Activated CD4-positive, alpha-beta memory T cell treated with anti-CD3 and anti-CD28 coated beads for 36 hours (primary cell): ENCODE measurements around the gene TGFBR2. TPM values are rescaled to one million over a fixed set of nuclear protein-coding genes. Genes with fewer than 3 reads are reported as not detected.

Experiments
- CTCF ChIA-PET: fragments of 350-600 bp; sonication (Branson Sonifier 250); formaldehyde crosslinking; loops from one replicate; lab custom pipeline; 2021; ENCODE audit warnings: antibody characterized with exemption, inconsistent platforms; lab: Charles Lee
- POLR2A ChIA-PET: fragments of 350-600 bp; sonication (Branson Sonifier 250); formaldehyde crosslinking; loops from one replicate; lab custom pipeline; 2021; ENCODE audit warnings: antibody characterized with exemption; lab: Charles Lee
- DNase-seq: peaks from one replicate; pipeline ENCODE4 v3.0.0-alpha.2; 2020
- H3K27ac Mint-ChIP-seq: one replicate; pipeline ENCODE4 v1.8.0; 2021; ENCODE audit warnings: mixed read lengths
- H3K27me3 Mint-ChIP-seq: one replicate; pipeline ENCODE4 v1.8.0; 2021; ENCODE audit warnings: mixed read lengths
- H3K36me3 Mint-ChIP-seq: one replicate; pipeline ENCODE4 v1.8.0; 2021; ENCODE audit warnings: mixed read lengths
- H3K4me1 Mint-ChIP-seq: one replicate; pipeline ENCODE4 v1.8.0; 2021; ENCODE audit warnings: low read depth, mixed read lengths
- H3K4me3 Mint-ChIP-seq: one replicate; pipeline ENCODE4 v1.8.0; 2021; ENCODE audit warnings: mild to moderate bottlenecking, mixed read lengths
- H3K9me3 Mint-ChIP-seq: one replicate; pipeline ENCODE4 v1.8.0; 2021; ENCODE audit warnings: mixed read lengths
- intact Hi-C: fragments of 100-400 bp; cut with micrococcal nuclease; formaldehyde crosslinking; loops from one replicate; pipeline ENCODE4 v1.15.1; 2023
- total RNA-seq, 2 experiments: library from RNA; stranded (reverse); gene quantifications; one replicate each; pipeline ENCODE4 v1.2.3, GENCODE V29; 2021

TGFBR2 gene
- total RNA-seq, 2 experiments from 2014 or later, result 36.8 to 37.0 TPM

DNA sequence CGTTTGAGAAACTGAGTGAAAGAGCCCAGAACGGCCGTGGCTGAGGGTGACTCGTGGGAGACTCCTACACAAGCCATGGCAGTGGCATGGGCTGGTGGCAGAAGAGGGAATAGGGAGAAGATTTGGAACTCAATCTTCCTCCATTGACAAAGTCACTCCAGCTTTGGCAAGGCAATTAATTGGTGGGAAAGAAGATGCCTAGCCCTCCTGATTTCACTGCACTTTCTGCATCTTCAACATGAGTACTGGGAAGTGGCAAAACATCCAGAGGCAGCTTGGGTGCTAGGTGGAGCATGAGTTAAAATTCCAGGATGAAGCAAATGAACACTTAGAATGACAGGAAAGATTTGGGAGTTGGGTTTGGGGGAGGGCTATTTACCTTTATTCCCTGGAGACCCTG, 1.4 kb upstream of the TGFBR2 start:
- Mint-ChIP-seq H3K9me3 (no peaks in the 10 kb centered on the region), H3K27ac (peak overlapping the region; percentile 84), H3K27me3 (no peaks in the 10 kb centered on the region), H3K4me1 (peaks cover 40% of the 10 kb centered on the region), H3K4me3 (peak overlapping the region; percentile 87), H3K36me3 (peaks cover 17% of the 10 kb centered on the region)
- CTCF ChIA-PET, result interaction anchor here (1.1 to 1.2 kb wide), 2 partner anchors 84 to 88 kb away, joined by 3 to 5 read pairs; no protein-coding TSS in a partner anchor
- POLR2A ChIA-PET, result interaction anchor here (1.4 kb wide), 1 partner anchor 72 kb away, joined by 4 read pairs; no protein-coding TSS in a partner anchor
- no peak for DNase-seq
- intact Hi-C loops, result loop anchor here (5.0 kb wide), 1 partner anchor 927 kb away; the partner anchor contains the start of gene STT3B

- no peak for DNase-seq
- peak overlapping the region; percentile 87 for H3K4me3 Mint-ChIP-seq
- peak overlapping the region; percentile 94 for H3K27ac Mint-ChIP-seq
- H3K9me3 Mint-ChIP-seq, result no peaks in the 10 kb centered on the region
- intact Hi-C loops, result loop anchor here (1.0 to 5.0 kb wide), 3 partner anchors 15 to 926 kb away; partner anchors contain the start of gene STT3B
- H3K36me3 Mint-ChIP-seq, result peaks cover 22% of the 10 kb centered on the region
- H3K27me3 Mint-ChIP-seq, result no peaks in the 10 kb centered on the region
- H3K4me1 Mint-ChIP-seq, result peaks cover 47% of the 10 kb centered on the region
- ChIA-PET CTCF (interaction anchor here (0.8 to 3.4 kb wide), 6 partner anchors 24 to 492 kb away, joined by 3 to 13 read pairs (median 7); no protein-coding TSS in a partner anchor), POLR2A (interaction anchor here (0.6 to 11.5 kb wide), 15 partner anchors 14 to 1266 kb away, joined by 3 to 182 read pairs (median 5); no protein-coding TSS in a partner anchor)
Observed at GRCh38 chr3:30605706-30606300, 598 bp upstream of the TGFBR2 start.

DNA sequence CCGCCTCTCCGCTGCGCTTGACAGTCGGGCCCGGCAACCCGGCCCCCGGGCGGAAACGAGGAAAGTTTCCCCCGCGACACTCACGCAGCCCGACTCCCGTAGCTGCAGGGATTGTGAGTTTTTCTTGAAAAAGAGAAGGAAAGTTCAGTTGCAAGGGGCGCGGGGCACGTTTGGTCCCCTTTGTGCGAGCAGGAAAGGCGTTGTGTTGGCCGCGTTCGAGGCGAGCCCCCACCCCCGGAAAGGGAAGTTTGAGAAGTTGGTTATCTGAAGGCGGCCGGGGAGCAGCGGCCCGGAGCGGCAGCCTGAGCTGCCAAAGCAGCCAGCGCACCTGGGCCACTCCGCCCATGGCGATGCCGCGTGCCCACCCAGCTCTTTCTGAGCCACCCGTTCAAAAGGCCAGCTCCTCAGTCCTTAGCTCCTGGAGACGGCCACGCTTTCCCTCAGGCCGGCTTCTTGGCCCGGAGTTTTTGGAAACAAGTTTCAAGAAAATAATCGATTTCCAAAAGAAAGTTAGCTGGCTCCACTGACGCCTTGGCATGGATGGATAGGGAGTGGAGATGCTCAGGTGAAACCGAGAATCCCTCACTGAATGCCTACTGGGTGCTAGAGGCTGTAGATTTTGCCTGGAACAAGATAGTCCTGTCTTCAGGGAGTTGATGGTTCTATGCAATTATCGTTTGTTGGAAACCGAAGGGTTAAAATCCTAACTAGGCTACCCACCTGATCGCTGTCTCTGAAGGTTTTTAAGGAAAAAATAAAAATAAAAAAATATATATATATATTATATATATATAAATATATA, 832 bp downstream of the TGFBR2 start:
- peaks cover 60% of the 10 kb centered on the region for H3K4me1 Mint-ChIP-seq
- peak; percentile 77 for DNase-seq
- H3K27me3 Mint-ChIP-seq, result no peaks in the 10 kb centered on the region
- H3K4me3 Mint-ChIP-seq, result peak overlapping the region; percentile 86
- H3K36me3 Mint-ChIP-seq, result peaks cover 27% of the 10 kb centered on the region
- H3K9me3 Mint-ChIP-seq, result no peaks in the 10 kb centered on the region
- ChIA-PET POLR2A (interaction anchor here (0.7 to 11.5 kb wide), 13 partner anchors 13 to 926 kb away, joined by 3 to 182 read pairs (median 9); no protein-coding TSS in a partner anchor), CTCF (interaction anchor here (0.8 to 3.4 kb wide), 7 partner anchors 12 to 494 kb away, joined by 3 to 13 read pairs (median 9); no protein-coding TSS in a partner anchor)
- intact Hi-C loops, result loop anchor here (2.0 to 5.0 kb wide), 2 partner anchors 14 to 925 kb away; partner anchors contain the start of gene STT3B
- H3K27ac Mint-ChIP-seq, result peak overlapping the region; percentile 96

DNA sequence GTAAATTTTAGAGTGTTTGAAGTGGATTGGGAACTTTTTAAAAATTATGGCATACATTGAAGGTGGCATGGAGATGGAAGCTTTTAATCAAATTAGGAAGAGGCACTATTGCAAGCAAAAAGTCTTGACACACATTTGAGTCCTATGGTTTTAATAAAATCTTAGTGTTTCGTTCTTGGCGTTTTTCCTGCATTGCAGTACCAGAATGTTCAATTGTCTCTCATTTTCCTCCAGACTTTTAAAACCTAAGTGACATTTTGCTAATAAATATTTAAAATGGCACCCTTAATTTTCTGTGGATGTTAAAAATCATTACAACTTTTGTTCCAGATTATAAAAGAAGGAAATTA, 2.2 kb downstream of the TGFBR2 start:
- Mint-ChIP-seq H3K27ac (peak overlapping the region; percentile 96), H3K36me3 (peaks cover 28% of the 10 kb centered on the region), H3K27me3 (no peaks in the 10 kb centered on the region), H3K4me3 (peak overlapping the region; percentile 86), H3K9me3 (no peaks in the 10 kb centered on the region), H3K4me1 (peaks cover 70% of the 10 kb centered on the region)
- intact Hi-C loops, result loop anchor here (5.0 kb wide), 1 partner anchor 924 kb away; the partner anchor contains the start of gene STT3B
- ChIA-PET POLR2A (interaction anchor here (1.2 to 11.5 kb wide), 7 partner anchors 12 to 64 kb away, joined by 4 to 182 read pairs (median 16); no protein-coding TSS in a partner anchor), CTCF (interaction anchor here (1.0 to 3.4 kb wide), 4 partner anchors 11 to 50 kb away, joined by 3 to 13 read pairs (median 9); no protein-coding TSS in a partner anchor)
- DNase-seq, result no peak

GRCh38 chr3:30609930-30610701, 3.7 kb downstream of the TGFBR2 start:
- H3K27me3 Mint-ChIP-seq, result no peaks in the 10 kb centered on the region
- peaks cover 28% of the 10 kb centered on the region for H3K36me3 Mint-ChIP-seq
- peak overlapping the region; percentile 86 for H3K4me3 Mint-ChIP-seq
- no peaks in the 10 kb centered on the region for H3K9me3 Mint-ChIP-seq
- peak overlapping the region; percentile 96 for H3K27ac Mint-ChIP-seq
- DNase-seq, result no peak
- POLR2A ChIA-PET, result interaction anchor here (0.8 to 11.5 kb wide), 10 partner anchors 10 to 922 kb away, joined by 3 to 182 read pairs (median 6); partner anchors contain the start of gene STT3B
- H3K4me1 Mint-ChIP-seq, result peaks cover 70% of the 10 kb centered on the region
- CTCF ChIA-PET, result interaction anchor here (1.4 to 2.2 kb wide), 3 partner anchors 19 to 83 kb away, joined by 5 to 9 read pairs (median 6); no protein-coding TSS in a partner anchor
- intact Hi-C loops, result loop anchor here (1.0 to 10.0 kb wide), 6 partner anchors 48 to 1145 kb away; partner anchors contain the start of gene STT3B

- no peaks in the 10 kb centered on the region for H3K9me3 Mint-ChIP-seq
- H3K36me3 Mint-ChIP-seq, result peaks cover 31% of the 10 kb centered on the region
- POLR2A ChIA-PET, result interaction anchor here (0.7 to 11.5 kb wide), 15 partner anchors 9 to 923 kb away, joined by 3 to 182 read pairs (median 4); partner anchors contain the start of gene STT3B
- H3K27ac Mint-ChIP-seq, result peak overlapping the region; percentile 96
- H3K4me1 Mint-ChIP-seq, result peaks cover 68% of the 10 kb centered on the region
- H3K4me3 Mint-ChIP-seq, result peak overlapping the region; percentile 86
- no peaks in the 10 kb centered on the region for H3K27me3 Mint-ChIP-seq
- CTCF ChIA-PET, result interaction anchor here (1.4 to 2.6 kb wide), 5 partner anchors 18 to 82 kb away, joined by 5 to 12 read pairs (median 7); no protein-coding TSS in a partner anchor
- DNase-seq, result peak; percentile 65
- intact Hi-C loops, result loop anchor here (1.0 to 10.0 kb wide), 8 partner anchors 9 to 1144 kb away; no protein-coding TSS in a partner anchor
Observed at GRCh38 chr3:30610702-30611368, 4.4 kb downstream of the TGFBR2 start.

DNA sequence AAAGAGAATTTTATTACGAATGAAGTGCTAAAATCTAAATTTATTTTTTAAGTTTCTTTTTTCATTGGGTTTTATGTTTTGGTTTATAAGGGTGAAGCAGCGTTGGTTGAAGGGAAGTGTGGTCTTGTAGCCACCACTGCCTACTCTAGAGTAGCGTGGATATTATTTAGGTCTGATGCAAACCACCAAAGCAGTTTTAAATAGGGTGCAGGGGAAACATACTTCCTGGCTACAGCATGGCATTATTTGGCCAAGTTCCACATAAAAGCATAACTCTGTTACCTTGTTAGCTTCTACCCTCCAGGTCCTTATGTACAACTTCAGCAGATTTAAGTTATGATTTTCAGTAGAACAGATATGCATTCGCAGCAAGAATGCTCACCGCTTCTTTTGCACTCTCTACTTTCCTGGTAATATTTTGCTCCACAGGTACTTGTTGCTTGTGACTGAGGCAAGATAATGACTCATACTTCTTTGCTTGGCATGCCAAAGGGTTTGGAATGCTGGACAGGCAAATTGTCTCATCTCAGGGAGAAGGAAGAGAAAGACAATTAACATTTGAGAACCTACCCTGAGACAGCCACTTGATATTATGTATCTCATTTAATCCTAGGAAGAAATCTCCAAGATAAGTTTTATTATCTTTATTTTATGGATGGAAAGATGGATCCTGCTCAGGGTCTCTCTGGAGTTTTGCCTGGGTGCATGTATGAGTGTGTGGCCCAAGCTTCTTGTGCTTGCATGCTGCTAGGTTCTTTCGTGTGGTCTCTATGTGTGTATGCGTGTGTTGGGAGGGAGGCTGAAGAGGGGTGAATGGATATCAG, 5.4 kb downstream of the TGFBR2 start:
- no peak for DNase-seq
- no peaks in the 10 kb centered on the region for H3K9me3 Mint-ChIP-seq
- peaks cover 39% of the 10 kb centered on the region for H3K36me3 Mint-ChIP-seq
- ChIA-PET CTCF (interaction anchor here (0.6 to 2.6 kb wide), 8 partner anchors 18 to 276 kb away, joined by 3 to 12 read pairs (median 4); no protein-coding TSS in a partner anchor), POLR2A (interaction anchor here (0.6 to 11.5 kb wide), 13 partner anchors 8 to 922 kb away, joined by 3 to 182 read pairs (median 4); partner anchors contain the start of gene STT3B)
- H3K4me1 Mint-ChIP-seq, result peaks cover 72% of the 10 kb centered on the region
- H3K27me3 Mint-ChIP-seq, result no peaks in the 10 kb centered on the region
- intact Hi-C loops, result loop anchor here (1.0 to 10.0 kb wide), 9 partner anchors 8 to 1143 kb away; no protein-coding TSS in a partner anchor
- H3K27ac Mint-ChIP-seq, result peak overlapping the region; percentile 96
- H3K4me3 Mint-ChIP-seq, result peak overlapping the region; percentile 86

DNA sequence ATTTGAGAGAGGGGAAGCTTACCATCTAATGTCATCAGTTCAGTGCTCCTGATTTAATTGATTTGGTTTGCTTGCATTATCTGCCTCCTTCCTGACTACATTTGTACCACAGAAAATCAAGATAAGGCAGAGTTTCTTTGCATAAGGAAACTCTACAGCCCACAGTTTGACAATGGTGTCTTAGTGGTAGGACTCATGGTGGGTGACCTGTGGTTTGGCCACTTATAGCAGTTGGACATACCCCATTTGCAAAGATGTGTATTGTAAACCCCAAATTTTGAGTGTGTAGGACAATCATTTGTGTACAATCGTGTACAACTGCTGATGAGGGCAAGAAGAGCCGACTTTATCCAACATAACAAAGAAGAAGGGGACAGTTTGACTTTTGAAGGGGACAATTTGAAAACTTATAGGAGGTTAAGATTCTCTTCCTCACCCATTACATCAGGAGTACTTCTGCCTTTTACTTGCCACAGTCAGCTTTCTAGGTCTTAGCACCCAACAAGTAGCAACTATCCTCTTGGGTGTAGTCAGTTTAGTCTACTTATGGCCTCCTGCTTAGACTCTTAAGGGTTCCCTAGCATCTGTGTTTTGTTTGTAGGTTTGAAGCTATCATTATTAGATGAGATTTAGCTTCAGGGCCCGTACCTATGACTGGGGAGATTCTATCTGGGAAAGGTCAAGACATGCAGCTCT, 6.2 kb downstream of the TGFBR2 start:
- no peak for DNase-seq
- Mint-ChIP-seq H3K4me1 (peaks cover 78% of the 10 kb centered on the region), H3K36me3 (peaks cover 43% of the 10 kb centered on the region), H3K27ac (peak overlapping the region; percentile 96), H3K9me3 (no peaks in the 10 kb centered on the region), H3K4me3 (peak overlapping the region; percentile 86), H3K27me3 (no peaks in the 10 kb centered on the region)
- ChIA-PET CTCF (interaction anchor here (0.6 to 2.6 kb wide), 8 partner anchors 17 to 277 kb away, joined by 3 to 12 read pairs (median 3); no protein-coding TSS in a partner anchor), POLR2A (interaction anchor here (0.6 to 11.5 kb wide), 10 partner anchors 8 to 921 kb away, joined by 3 to 182 read pairs (median 5); no protein-coding TSS in a partner anchor)
- intact Hi-C loops, result loop anchor here (1.0 to 10.0 kb wide), 4 partner anchors 19 to 1142 kb away; no protein-coding TSS in a partner anchor
